Activated T-helper 2 cell treated with anti-CD3 and anti-CD28 coated beads, Interferon-gamma antibody, Interleukin-2, Interleukin-4, amounts not matched to agents 10 μg/mL and 5 μg/mL and 100 μg/mL, durations not matched to agents 14 hours and 24 hours and 36 hours (primary cell): Measurements from ENCODE around the gene CSNK2A1. TPM values are rescaled to one million over a fixed set of nuclear protein-coding genes. Genes with fewer than 3 reads are reported as not detected.

ENCODE experiments used
- total RNA-seq: library from RNA; stranded (reverse); gene quantifications from 2 replicates; pipeline ENCODE4 v1.2.3, GENCODE V29; 2022

CSNK2A1 gene
- total RNA-seq, 1 donor from 2014 or later: 169 TPM

Other genes with a start within 250 kb of the CSNK2A1 start
- gene ZCCHC3, start 246.2 kb downstream of the CSNK2A1 start, total RNA-seq: 26.9 and 27.6 TPM in 2 replicates
- gene SOX12, start 218.2 kb downstream of the CSNK2A1 start, total RNA-seq: 14.4 and 15.0 TPM in 2 replicates
- gene NRSN2, start 196.7 kb downstream of the CSNK2A1 start, total RNA-seq: 5.9 and 7.1 TPM in 2 replicates
- gene TRIB3, start 163.0 kb downstream of the CSNK2A1 start, total RNA-seq: 31.6 and 32.2 TPM in 2 replicates
- 112 and 118 TPM in 2 replicates for gene RBCK1, start 135.5 kb downstream of the CSNK2A1 start, total RNA-seq
- 30.1 and 31.5 TPM in 2 replicates for gene TBC1D20, start 81.3 kb downstream of the CSNK2A1 start, total RNA-seq
- gene TCF15, start 66.5 kb upstream of the CSNK2A1 start, total RNA-seq: not detected in 2 replicates
- 20.0 and 20.4 TPM in 2 replicates for gene SRXN1, start 109.4 kb upstream of the CSNK2A1 start, total RNA-seq
- not detected in 2 replicates for gene SCRT2, start 132.0 kb upstream of the CSNK2A1 start, total RNA-seq
- gene SLC52A3, start 224.7 kb upstream of the CSNK2A1 start, total RNA-seq: not detected in 2 replicates